H1 (cell line): ENCODE measurements around the gene OCRL. TPM values are rescaled to one million over a fixed set of nuclear protein-coding genes. Genes with fewer than 3 reads are reported as not detected.

ENCODE experiments used
- CTCF ChIA-PET: fragments of 300-600 bp; sonication (Branson Sonifier 250); formaldehyde crosslinking; loops from one replicate; lab custom pipeline; 2021; ENCODE audit not compliant: partially characterized antibody; lab: Charles Lee
- POLR2A ChIA-PET: fragments of 300-600 bp; sonication (Branson Sonifier 250); formaldehyde crosslinking; loops from one replicate; lab custom pipeline; 2021; ENCODE audit warnings: inconsistent platforms; ENCODE audit not compliant: partially characterized antibody; lab: Charles Lee
- DNase-seq, 2 experiments: peaks; one replicate each; pipeline versions ENCODE4 v3.0.0 to v3.0.0-alpha.2; 2010 to 2022; ENCODE audit warnings: low spot score in 2 of 2, low read depth in 1 of 2, mixed read lengths in 1 of 2
- FAIRE-seq: peaks from 2 replicates; lab custom pipeline; 2011; peaks lifted over from hg19 to GRCh38; lab: Jason Lieb, UNC
- H2AFZ ChIP-seq: 2 replicates; pipeline ENCODE4 v1.8.1; 2012; ENCODE audit warnings: low read length, inconsistent platforms
- H2AK5ac ChIP-seq: 2 replicates; pipeline ENCODE4 v1.6.1; 2013; ENCODE audit warnings: low read depth, low read length
- H2BK120ac ChIP-seq: replicated peaks from 2 replicates; pipeline ENCODE3; 2013; ENCODE audit warnings: low read depth, low read length, inconsistent platforms
- H2BK12ac ChIP-seq: 2 replicates; pipeline ENCODE4 v1.6.1; 2013; ENCODE audit warnings: low read depth, low read length
- H2BK15ac ChIP-seq: 2 replicates; pipeline ENCODE4 v1.6.1; 2013; ENCODE audit warnings: low read length
- H2BK20ac ChIP-seq: 2 replicates; pipeline ENCODE4 v1.6.1; 2013; ENCODE audit warnings: low read length
- H2BK5ac ChIP-seq: 2 replicates; pipeline ENCODE4 v1.6.1; 2013; ENCODE audit warnings: low read depth, low read length
- H3K14ac ChIP-seq: 2 replicates; pipeline ENCODE4 v1.6.1; 2013; ENCODE audit warnings: inconsistent platforms; ENCODE audit not compliant: insufficient read length
- H3K18ac ChIP-seq: 2 replicates; pipeline ENCODE4 v1.6.1; 2013; ENCODE audit warnings: low read length; ENCODE audit errors: extremely low read depth
- H3K23ac ChIP-seq: 2 replicates; pipeline ENCODE4 v1.6.1; 2013; ENCODE audit warnings: inconsistent platforms; ENCODE audit not compliant: insufficient read length
- H3K23me2 ChIP-seq: 2 replicates; pipeline ENCODE4 v1.6.1; 2013; ENCODE audit warnings: low read depth, low read length
- H3K27ac ChIP-seq: 2 replicates; pipeline ENCODE4 v1.6.1; 2011; ENCODE audit warnings: low read depth, low read length, inconsistent platforms
- H3K27me3 ChIP-seq, 4 experiments: replicated peaks in 1 of 4; 1 replicate in 1 of 4; 2 replicates in 3 of 4; pipeline versions ENCODE4 v1.6.1 to v1.8.1; 2011 to 2013; ENCODE audit warnings: low read length in 3 of 4, mild to moderate bottlenecking in 3 of 4, inconsistent platforms in 2 of 4, mixed read lengths in 2 of 4, moderate library complexity in 1 of 4; ENCODE audit not compliant: control insufficient read depth in 3 of 4, insufficient read depth in 3 of 4; ENCODE audit errors: extremely low read depth in 1 of 4
- H3K36me3 ChIP-seq, 4 experiments: 2 replicates each; pipeline versions ENCODE4 v1.6.1 to v1.8.1; 2011 to 2013; ENCODE audit warnings: mild to moderate bottlenecking in 4 of 4, low read length in 3 of 4, moderate library complexity in 2 of 4, control low read depth in 1 of 4, inconsistent platforms in 1 of 4; ENCODE audit not compliant: insufficient read depth in 4 of 4, control insufficient read depth in 2 of 4
- H3K4ac ChIP-seq: replicated peaks from 2 replicates; pipeline ENCODE3; 2013; ENCODE audit warnings: low read length, low read depth, mixed read lengths, inconsistent platforms; ENCODE audit not compliant: insufficient read length
- H3K4me1 ChIP-seq, 4 experiments: replicated peaks in 1 of 4; 1 replicate in 1 of 4; 2 replicates in 3 of 4; pipeline versions ENCODE4 v1.6.1 to v1.8.1; 2011 to 2013; ENCODE audit warnings: low read length in 3 of 4, inconsistent platforms in 2 of 4, mixed read lengths in 1 of 4; ENCODE audit not compliant: insufficient read depth in 4 of 4, control insufficient read depth in 3 of 4
- H3K4me2 ChIP-seq, 2 experiments: 2 replicates each; pipeline versions ENCODE4 v1.6.1 to v1.8.1; 2011 to 2013; ENCODE audit warnings: low read depth in 2 of 2, low read length in 2 of 2, control low read depth in 1 of 2, inconsistent platforms in 1 of 2, mild to moderate bottlenecking in 1 of 2; ENCODE audit not compliant: insufficient read depth in 1 of 2
- H3K4me3 ChIP-seq, 4 experiments: fragments of 200-600, 300-600 bp in 1 of 4; sonication (generic), shearing (Covaris generic), sonication (Bioruptor Twin) in 1 of 4; 2 replicates each; pipeline versions ENCODE4 v1.5.1 to v1.8.1; 2011 to 2016; ENCODE audit warnings: low read length in 4 of 4, low read depth in 3 of 4, control low read depth in 2 of 4, inconsistent platforms in 2 of 4, mild to moderate bottlenecking in 2 of 4, mixed read lengths in 1 of 4, moderate library complexity in 1 of 4; ENCODE audit not compliant: insufficient read depth in 2 of 4; ENCODE audit errors: extremely low read depth in 1 of 4
- H3K56ac ChIP-seq: replicated peaks from 2 replicates; pipeline ENCODE3; 2013; ENCODE audit warnings: low read depth, mild to moderate bottlenecking, mixed read lengths, low read length, inconsistent platforms; ENCODE audit not compliant: insufficient read length
- H3K79me1 ChIP-seq: 2 replicates; pipeline ENCODE4 v1.6.1; 2013; ENCODE audit warnings: low read depth, low read length, control low read depth
- H3K79me2 ChIP-seq, 2 experiments: 2 replicates each; pipeline versions ENCODE4 v1.6.1 to v1.8.1; 2012 to 2013; ENCODE audit warnings: low read length in 2 of 2, mild to moderate bottlenecking in 2 of 2, inconsistent platforms in 1 of 2; ENCODE audit not compliant: insufficient read depth in 2 of 2, control insufficient read depth in 1 of 2
- H3K9ac ChIP-seq, 4 experiments: replicated peaks in 1 of 4; 1 replicate in 1 of 4; 2 replicates in 3 of 4; pipeline versions ENCODE4 v1.6.1 to v1.8.1; 2011 to 2013; ENCODE audit warnings: low read depth in 3 of 4, low read length in 3 of 4, control low read depth in 2 of 4, mild to moderate bottlenecking in 2 of 4, moderate library complexity in 2 of 4, inconsistent platforms in 1 of 4; ENCODE audit errors: extremely low read depth in 1 of 4
- H3K9me3 ChIP-seq, 2 experiments: 2 replicates each; pipeline versions ENCODE4 v1.6.1 to v1.8.1; 2012 to 2013; ENCODE audit warnings: mild to moderate bottlenecking in 2 of 2, moderate library complexity in 2 of 2, control low read depth in 1 of 2, inconsistent platforms in 1 of 2, low read depth in 1 of 2, low read length in 1 of 2, mixed read lengths in 1 of 2; ENCODE audit not compliant: insufficient read depth in 2 of 2
- H4K20me1 ChIP-seq, 2 experiments: replicated peaks in 1 of 2; 2 replicates each; pipeline versions ENCODE3 to v1.8.1; 2011 to 2013; ENCODE audit warnings: inconsistent platforms in 2 of 2, low read length in 2 of 2, mild to moderate bottlenecking in 1 of 2; ENCODE audit not compliant: insufficient read depth in 2 of 2, control insufficient read depth in 1 of 2
- H4K5ac ChIP-seq: 2 replicates; pipeline ENCODE4 v1.6.1; 2013; ENCODE audit warnings: low read length, low read depth, mixed read lengths, inconsistent platforms; ENCODE audit not compliant: insufficient read length
- H4K8ac ChIP-seq: 2 replicates; pipeline ENCODE4 v1.8.0; 2013; ENCODE audit warnings: mild to moderate bottlenecking, moderate library complexity, low read length, inconsistent platforms; ENCODE audit not compliant: insufficient read depth; ENCODE audit errors: extremely low read depth
- H4K91ac ChIP-seq: replicated peaks from 2 replicates; pipeline ENCODE3; 2013; ENCODE audit warnings: low read length, mixed read lengths, inconsistent platforms; ENCODE audit not compliant: insufficient read length
- WGBS, 2 experiments: shearing (Covaris generic) in 1 of 2; methylation state at CpG; one replicate each; pipeline versions ENCODE4 v1.1.6 to v1.1.7; 2013 to 2015; ENCODE audit warnings: low lambda C conversion rate in 2 of 2, mixed read lengths in 2 of 2, inconsistent platforms in 1 of 2, low coverage in 1 of 2, missing lambda C conversion rate in 1 of 2; ENCODE audit not compliant: insufficient replicate concordance in 2 of 2, insufficient coverage in 1 of 2, insufficient read length in 1 of 2; ENCODE audit errors: extremely low coverage in 1 of 2, missing lambda C conversion rate in 1 of 2; 5-methylcytosine and 5-hydroxymethylcytosine counted together
- polyA plus RNA-seq, 7 experiments: library from polyadenylated mRNA; depleted of rRNA in 3 of 7; stranded (reverse) in 5 of 7; unstranded in 2 of 7; fragments of >200 nt in 5 of 7; fragments of 200-250 nt in 2 of 7; gene quantifications; 1 replicate in 5 of 7; 2 replicates in 1 of 7; 4 replicates in 1 of 7; pipeline versions ENCODE4 v1.2.1 to v1.2.3, GENCODE V29; 2011 to 2013; ENCODE audit warnings: missing spikeins in 2 of 7, mixed read lengths in 2 of 7
- total RNA-seq: library from RNA; stranded (reverse); fragmentation: NEBNext Ultra II Directional; extraction: Animal tissue kit (Norgen Biotek cat#: 25700); gene quantifications from 2 replicates; pipeline ENCODE4 v1.2.1, GENCODE V29; 2021

The OCRL gene
- total and polyA plus RNA-seq, 2 of the 8 experiments (the other 6 are each of a cell fraction or from before 2014, with no cell fraction given): 12.7 to 15.1 TPM

DNA sequence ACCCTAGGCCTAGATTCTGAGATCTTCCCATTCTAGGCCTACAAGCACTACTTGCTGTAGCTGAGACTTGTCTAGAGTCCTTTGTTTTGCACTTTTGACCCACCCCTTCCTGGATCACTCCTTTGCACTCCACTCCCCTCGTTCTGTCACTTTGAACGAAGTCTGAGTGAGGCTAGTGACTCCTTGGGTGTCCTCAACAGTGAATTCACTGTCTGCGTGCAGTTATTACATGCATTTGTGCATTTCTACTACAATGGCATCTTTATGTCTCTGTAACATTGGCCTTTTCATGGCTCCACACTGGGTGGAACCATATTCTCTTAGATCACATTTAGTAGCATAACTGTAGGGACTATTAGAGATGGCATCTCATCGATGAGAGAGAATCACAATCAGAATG, 50.5 kb downstream of the OCRL start:
- Histone ChIP-seq H3K56ac (no peak overlapping the region), H2BK15ac (no peak overlapping the region), H2BK5ac (no peak overlapping the region), H3K27me3 (no peaks in the 10 kb centered on the region), H3K18ac (no peak overlapping the region), H3K23me2 (no peaks in the 10 kb centered on the region), H3K4me1 (no peaks in the 10 kb centered on the region), H3K4ac (no peak overlapping the region), H3K14ac (no peak overlapping the region), H2BK120ac (no peak overlapping the region), H2AFZ (no peak overlapping the region), H3K4me3 (no peak overlapping the region), H4K91ac (no peak overlapping the region), H3K27ac (no peak overlapping the region), H2BK12ac (no peak overlapping the region), H3K36me3 (peaks cover 0 to 44% (median 10%) of the 10 kb centered on the region in 4 experiments; a peak in 6 of 8 replicates), H3K23ac (no peak overlapping the region), H2AK5ac (no peak overlapping the region), H4K8ac (no peak overlapping the region), H3K9me3 (no peaks in the 10 kb centered on the region), H3K79me1 (no peaks in the 10 kb centered on the region), H3K9ac (no peak overlapping the region), H4K20me1 (no peaks in the 10 kb centered on the region), H4K5ac (no peak overlapping the region), H2BK20ac (no peak overlapping the region), H3K79me2 (no peaks in the 10 kb centered on the region), H3K4me2 (no peak overlapping the region)
- ChIA-PET CTCF (no interaction called here), POLR2A (no interaction called here)
- WGBS, 2 experiments: 93% methylated on average over 4 of the region's 4 CpGs; no CpG with 5 or more reads in 1 of the 2 experiments
- no peak for FAIRE-seq
- DNase-seq: no peak
